A172 (cell line): ENCODE data around the gene EIF2S1. TPM values are rescaled to one million over a fixed set of nuclear protein-coding genes. Genes with fewer than 3 reads are reported as not detected.
"Not testable (repeated sequence)": the region's sequence is repeated elsewhere in the genome, so short reads cannot be mapped to it uniquely, and the experiment has no call there.

Source experiments
- DNase-seq: peaks from one replicate; pipeline ENCODE4 v3.0.0-alpha.2; 2015; ENCODE audit warnings: low spot score
- total RNA-seq: library from RNA; depleted of rRNA; stranded (reverse); fragments of >200 nt; shearing (Covaris generic); gene quantifications from 2 replicates; pipeline ENCODE4 v1.2.3, GENCODE V29; 2014

EIF2S1 gene
- total RNA-seq, 1 experiment from 2014 or later = 323 TPM

DNA sequence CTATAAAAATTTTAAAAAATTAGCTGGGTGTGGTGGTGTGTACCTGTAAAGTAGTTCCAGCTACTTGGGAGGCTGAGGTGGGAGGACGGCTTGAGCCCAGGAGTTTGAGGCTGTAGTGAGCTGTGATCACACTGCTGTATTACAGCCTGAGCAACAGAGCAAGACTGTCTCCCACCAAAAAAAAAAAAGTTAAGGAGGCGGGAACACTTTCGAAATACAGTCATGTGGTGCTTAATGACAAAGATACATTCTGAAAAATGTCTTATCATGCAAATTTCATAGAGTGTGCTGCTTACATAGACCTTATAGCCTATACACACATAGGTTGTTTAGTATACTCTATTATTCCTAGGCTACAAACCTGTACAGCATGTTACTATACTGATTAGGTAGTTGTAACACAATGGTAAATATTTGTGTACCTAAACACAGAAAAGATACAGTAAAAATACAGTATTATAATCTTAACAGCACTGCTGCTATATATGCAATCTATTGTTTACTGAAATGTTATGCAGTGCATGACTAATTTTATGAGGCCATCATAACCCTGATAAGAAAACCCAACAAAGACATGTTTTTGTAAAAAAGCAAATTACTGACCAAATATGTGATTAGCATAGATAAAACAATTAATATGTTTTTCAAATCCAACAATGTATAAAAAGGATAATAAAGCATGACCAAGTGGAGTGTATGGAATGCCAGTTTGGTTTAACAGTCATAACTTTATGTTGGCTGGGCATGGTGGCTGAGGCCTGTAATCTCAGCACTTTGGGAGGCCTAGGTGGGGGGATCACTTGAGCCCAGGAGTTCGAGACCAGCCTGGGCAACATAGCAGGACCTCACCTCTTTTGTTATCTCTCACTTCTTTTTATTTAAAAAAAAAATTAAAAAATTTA lies 11.4 kb downstream of the EIF2S1 start:
- no peak for DNase-seq

DNA sequence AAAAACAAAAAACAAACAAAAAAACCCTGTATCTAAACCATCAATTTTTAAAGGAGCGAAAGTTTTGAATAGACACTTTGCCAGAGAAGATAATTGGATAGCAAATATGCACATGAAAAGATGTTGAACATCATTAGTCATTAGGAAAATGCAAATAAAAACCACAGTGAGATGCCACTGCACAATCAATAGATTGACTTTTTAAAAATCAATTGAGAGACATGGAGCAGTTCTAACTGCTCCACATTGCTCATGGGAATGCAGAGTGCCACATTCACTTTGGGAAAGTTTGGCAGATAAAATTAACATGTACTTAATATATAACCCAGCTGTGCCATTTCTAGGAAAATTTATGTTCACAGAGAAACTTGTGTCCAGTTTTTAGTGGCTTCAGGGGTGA lies 12.7 kb downstream of the EIF2S1 start:
- no peak for DNase-seq

DNA sequence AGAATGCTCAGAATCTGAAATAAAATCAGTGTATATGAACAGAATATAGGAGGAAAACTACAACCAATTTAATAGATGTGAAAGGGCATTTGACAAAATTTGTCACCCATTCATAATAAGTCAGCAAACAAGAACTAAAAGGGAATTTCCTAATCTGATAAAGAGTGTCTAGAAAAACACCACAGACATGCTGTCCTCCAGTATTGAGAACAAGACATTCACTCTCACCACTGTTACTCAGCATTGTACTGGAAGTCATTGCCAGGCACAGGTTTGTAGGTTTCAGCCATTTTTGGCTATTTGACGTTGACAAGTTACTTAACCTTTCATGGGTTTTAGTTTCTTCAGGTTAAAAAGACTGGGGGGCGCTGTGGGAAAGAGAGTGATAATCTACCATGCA lies 13.2 kb downstream of the EIF2S1 start:
- DNase-seq = no peak

DNA sequence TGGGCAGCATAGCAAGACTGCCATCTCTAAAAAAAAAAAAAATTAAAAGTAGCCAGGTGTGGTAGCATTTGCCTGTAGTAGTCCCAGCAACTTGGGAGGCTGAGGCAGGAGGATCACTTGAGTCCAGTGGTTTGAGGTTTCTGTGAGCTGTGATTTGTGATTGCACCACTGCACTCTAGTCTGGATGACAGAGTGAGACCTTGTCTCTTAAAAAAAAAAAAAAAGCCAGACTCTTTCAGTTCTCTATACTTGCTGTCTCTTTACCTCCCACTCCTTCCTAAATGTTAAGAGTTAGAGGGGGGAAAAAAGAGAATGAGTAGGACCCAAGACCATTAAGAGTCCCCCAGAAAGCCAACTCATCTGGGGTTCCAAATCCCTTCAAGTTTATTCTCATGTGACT lies 17.8 kb downstream of the EIF2S1 start:
- no peak for DNase-seq

DNA sequence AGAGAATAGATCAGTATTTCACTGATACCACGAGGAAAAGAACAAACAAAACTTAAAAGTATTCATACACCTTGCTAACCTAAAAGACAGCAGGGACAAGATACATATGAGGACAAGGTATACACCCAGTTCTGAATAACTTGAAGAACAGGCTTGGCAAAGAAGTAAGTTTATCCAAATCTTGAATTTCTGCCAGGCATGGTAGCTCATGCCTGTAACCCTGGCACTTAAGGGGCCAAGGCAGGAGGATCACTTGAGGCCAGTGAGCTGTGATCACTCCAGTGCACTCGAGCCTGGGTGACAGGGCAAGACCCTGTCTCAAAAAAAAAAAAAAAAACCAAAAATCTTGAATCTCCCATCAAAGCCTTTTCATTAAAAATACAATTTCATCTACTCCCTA lies 25.0 kb downstream of the EIF2S1 start:
- no peak for DNase-seq

DNA sequence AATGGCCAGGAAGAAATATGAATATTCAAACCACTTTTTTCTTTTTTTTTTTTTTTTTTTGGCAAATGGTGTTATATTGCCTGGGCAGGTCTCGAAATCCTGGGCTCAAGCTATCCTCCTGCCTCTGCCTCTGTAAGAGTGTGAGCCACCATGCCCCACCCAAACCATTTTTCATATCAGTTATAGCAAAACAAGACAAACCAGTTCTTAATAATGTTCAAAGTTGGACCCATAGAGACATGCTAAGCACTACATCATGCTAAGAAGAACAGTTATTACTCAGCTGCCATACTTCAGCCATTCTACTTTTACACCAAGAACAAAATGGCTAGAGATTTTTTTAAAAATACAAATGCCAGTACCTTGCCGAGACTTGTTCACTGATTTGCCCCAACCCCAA lies 25.5 kb downstream of the EIF2S1 start:
- DNase-seq = no peak

DNA sequence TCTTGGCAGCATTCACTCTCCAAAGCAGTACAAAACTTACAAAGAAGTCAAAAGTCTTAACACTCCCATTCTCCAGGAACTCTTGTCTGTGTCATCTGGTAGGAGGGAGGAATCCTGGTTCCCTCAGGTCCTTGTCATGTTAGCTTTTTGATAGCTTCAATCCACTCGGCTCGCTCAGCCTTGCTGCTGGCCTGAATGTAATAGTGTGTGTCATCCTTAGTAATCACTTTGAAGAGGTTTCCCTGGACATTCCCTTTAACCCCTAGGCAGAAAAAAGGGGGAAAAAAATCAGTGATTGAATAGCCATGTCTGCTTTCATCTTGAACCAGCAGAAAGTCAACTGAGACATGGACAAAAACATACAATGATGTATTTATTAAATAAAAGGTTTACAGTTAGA lies 27.1 kb downstream of the EIF2S1 start:
- no peak for DNase-seq

DNA sequence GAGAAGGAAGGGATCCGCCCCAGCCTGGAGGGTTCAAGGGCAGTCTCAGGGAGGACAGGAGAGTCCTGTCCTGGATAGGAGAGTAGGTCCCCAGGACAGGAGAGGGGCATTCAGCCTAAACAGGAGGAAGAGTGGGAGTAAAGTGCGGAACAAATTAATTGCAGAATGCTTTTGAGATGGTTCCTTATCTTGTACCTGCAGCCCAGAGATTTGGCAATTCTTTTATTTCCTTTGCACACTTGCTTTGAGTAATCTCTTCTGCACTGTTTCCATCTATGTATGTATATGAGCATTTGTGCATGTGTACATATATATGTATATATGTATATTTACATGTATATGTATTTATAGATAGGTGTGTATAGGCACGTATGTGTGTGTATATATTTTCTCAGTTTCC lies 29.1 kb downstream of the EIF2S1 start:
- DNase-seq = no peak

DNA sequence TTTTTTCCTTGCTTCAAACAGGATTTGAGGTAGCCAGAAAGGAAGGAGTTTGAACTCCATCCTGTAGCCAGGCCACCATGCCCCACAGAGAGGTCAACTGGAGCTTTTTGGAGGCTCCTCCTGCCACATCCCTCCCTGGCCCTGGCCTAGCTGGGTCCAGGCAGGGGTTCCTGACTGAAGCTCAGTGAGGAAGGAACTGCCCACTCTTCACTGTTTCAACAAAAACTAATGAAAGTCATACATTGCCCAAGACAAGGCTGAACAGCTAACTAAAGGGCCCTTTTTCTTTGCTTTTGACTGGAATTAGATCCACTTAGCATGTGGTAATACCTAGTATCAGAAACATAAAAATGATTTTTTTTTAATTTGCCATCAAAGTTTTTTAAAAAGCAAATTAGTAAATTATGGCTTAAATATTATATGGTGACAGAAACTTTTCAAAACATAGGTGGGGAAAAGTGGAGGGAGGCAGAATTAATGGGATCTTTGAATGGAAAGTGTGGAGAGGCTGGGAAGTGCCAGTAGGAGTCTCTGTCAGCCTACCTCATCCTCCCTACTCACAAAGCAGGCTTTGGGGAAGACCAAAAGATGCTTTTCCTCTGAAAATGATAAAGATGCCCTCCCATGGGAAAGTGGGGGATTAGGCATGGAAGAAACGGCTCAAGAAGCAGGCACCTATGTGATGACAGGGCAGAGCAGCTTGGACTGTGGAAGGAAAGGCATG lies 29.8 kb downstream of the EIF2S1 start:
- DNase-seq = no peak

DNA sequence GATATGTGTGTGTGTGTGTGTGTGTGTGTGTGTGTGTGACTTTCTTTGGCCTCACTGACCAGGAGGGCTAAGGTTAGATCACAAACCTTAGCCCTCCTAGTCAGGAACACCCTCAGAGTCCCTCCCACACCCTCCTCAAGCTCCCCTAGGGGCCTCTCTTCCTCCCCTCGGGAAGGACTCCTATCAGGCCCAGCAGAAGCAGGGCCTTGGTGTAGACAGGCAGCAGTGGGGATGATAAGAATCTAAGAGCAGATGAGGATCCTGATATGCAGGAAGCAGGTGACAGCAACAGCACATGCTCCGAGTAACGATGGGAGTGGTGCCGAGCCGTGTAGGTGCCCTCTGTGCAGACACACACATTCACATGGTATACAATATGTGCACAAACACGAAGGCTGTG lies 31.1 kb downstream of the EIF2S1 start:
- DNase-seq = no peak

DNA sequence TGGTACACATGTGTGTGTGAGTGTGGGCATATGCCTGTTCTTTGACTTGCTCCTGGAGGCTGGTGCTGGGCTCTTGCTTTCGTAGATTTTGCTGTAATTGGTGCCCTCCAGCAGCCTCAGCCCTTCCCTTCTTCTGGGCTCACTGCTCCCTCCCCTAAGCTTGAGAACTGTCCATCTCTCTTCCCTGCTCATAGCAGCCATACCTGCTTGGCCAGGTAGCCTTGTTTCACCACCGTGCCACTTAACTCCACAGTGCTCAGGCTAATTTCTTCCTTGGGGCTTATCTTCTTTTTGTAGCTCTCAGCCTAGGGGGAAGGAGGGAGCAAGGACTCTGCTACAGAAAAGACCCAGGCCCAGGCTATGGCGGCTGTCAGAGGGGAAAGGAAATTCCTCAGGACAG lies 32.0 kb downstream of the EIF2S1 start:
- no peak for DNase-seq

DNA sequence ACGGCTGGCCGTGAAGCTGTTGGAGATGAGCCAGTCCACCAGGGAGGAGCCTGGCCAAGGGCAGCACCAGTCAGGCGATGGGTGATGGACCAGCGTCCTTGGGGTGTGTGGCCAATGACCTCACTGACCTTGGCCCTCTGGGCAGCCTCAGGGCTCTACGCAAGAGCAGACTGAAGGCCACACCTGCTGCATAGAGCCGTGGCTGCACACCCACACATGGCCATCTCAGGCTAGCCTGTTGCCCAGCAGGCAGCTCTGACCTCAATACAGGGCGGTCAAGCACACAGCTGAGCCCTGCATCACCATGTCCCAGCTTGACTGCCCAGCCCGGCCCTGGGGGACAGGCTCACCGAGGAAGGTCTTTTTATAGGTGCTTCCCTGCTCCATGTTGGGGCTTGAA lies 32.7 kb downstream of the EIF2S1 start:
- DNase-seq = no peak

DNA sequence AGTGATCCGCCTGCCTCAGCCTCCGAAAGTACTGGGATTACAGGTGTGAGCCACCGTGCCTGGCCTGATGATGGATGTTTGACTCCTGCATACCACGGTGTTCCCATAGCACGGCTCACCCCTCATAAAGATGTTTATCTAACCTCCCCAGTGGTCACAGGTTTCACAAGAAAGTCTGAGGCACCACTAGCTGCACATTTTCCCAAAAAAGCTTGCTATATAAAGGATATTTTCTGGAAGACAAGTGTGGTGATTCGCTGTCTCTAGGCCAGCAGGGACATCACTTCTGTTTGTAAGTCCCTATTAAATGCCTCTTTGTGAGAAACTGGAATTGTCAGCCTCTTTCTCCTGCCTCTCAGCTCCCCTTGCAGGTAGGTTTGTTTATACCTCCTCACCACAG lies 33.6 kb downstream of the EIF2S1 start:
- DNase-seq = peak; percentile 28

DNA sequence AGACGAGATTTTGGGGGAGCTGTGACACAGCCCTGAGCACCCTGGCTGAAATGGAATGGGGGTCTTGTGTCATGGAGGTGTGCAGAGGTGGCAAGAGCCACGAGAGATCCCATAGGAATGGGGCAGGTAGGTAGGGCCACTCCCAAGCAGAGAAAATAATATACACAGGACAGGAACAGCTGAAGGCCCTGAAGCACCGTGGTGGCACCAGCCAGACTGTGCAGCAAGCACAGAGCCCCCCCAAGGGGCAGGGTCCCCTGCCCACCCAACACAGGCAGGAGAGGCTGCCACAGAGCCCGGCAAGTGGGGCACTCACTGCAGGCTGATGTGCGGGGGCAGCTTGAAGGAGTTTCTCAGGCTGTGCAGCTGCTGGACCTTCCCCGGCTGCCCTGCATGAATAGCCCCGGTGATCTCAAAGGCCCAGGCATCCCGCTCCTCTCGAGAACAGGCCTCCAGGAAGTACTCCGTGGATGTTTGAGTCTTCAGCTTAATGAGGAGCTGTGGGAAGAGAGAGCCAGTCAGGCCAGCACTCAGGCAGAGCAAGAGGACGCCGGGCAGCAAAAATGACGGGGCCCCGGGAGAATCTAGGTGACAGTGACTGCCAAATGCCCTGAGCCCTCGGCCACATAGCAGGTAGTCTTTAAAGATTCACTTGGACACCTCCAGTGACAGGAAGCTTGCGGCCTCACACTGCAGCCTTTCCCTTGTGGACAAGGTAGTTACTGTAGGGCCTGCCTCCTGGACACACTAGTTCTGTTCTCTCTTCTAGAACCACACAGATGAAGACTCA lies 35.2 kb downstream of the EIF2S1 start:
- DNase-seq = no peak

DNA sequence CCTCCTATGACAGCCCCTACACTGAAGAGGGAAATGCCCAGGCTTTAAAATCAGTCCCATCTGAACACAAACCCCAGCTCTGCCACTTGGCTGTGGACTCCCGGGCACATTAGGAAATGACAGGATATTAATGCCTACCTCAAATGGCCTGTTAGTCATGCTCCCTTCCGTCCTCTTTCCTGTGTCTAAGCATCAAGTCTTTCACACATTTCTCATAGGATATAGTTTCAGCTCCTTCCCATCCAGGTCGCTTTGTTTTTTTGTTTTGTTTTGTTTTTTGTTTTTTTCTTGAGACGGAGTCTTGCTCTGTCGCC lies 35.7 kb downstream of the EIF2S1 start:
- DNase-seq = peak; percentile 45

DNA sequence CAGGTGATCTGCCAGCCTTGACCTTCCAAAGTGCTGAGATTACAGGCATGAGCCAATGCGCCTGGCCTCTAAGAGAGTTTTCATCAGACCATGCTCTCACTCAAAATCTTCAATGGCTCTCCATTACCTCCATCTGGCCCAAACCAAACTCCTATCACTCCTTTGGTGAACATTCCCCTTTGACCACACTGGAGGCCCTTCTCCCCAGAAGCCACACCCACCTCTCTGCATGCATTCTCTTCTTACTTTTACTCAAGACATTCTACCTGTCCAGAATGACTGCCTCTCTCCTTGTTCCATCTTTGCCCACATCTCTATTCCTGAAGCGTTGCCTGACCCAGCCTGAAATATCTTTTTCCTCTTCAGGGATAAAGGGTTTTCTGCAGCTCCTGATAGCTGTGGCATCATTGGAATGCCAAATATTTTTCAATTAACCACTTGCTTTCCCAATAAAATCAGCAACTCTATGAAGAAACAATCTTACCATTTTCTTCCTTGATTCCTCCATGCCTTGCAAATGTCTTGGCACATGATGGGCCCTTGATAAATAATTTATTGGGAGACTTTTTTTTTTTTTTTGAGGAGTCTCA lies 36.3 kb downstream of the EIF2S1 start:
- DNase-seq = peak; percentile 50

DNA sequence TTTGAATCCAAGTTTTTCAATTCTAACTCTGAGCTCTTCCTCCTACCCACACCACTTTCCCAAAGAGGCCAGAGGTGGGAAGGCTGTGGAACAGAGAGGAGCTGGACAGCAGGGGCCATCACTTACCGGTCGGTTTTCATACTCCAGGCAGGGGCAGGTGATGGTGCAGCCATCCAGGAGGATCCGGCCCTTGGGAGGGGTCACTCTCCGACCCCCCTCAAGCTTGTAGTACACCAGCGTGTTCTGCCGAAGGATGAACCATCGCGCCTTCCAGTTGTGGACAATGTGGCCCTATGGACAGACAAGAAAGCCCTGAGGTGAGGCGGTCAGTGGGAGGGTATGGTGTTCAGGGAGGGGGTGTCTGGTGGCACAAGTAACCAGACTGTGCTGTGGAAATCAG lies 37.4 kb downstream of the EIF2S1 start:
- no peak for DNase-seq

DNA sequence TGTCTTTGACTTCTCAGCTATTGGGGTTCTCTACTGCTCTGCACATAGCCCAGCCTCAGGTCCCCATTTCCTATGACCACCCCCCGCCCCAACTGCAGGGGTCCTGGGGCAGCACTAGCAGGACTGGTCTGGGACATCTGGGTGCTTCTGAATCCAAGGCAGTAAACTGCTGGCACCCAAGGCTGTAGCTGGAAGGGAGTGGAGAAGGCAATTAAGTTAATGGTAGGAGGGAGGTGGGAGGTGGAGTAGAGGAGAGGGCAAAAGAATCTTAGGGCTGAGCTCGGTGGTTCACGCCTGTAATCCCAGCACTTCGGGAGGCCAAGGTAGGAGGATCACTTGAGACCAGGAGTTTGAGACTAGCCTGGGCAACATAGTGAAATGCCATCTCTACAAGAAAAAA lies 40.3 kb downstream of the EIF2S1 start:
- DNase-seq = no peak

DNA sequence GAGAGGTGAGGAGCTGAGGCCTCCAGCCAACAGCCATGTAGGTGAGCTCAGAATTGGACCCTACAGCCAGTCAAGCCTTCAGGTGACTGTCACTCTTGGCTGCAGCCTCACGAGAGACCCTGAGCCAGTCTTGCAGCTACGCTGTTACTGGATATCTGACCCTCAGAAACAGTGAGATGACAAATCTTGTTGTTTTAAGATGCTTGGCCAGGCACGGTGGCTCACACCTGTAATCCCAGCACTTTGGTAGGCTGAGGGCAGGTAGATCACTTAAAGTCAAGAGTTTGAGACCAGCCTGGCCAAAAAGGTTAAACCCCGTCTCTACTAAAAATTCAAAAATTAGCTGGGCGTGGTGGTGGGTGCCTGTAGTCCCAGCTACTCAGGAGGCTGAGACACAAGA lies 45.6 kb downstream of the EIF2S1 start:
- DNase-seq = no peak

DNA sequence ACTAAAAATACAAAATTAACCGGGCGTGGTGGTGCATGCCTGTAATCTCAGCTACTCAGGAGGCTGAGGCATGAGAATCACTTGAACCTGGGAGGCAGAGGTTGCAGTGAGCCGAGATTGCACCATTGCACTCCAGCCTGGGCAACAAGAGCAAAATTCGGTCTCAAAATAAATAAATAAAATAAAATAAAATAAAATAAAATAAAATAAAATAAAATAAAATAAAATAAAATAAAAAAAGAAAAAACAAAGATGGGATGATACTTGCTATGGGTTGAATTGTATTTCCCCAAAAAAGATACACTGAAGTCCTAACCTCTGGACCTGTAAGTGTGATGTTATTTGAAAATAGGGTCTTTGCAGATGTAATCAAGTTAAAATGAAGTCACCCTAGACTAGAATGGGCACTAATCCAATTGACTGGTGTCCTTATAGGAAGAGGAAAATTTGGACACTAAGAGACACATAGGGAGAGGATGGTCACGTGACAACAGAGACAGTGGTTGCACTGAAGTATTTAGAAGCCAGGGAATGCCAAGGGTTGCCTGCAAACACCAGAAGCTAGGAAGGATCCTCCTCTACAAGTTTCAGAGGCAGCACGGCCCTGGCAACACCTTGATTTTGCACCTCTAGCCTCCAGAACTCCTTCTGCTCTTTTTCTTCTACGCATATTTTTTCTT lies 48.1 kb downstream of the EIF2S1 start:
- DNase-seq = not testable (repeated sequence)

DNA sequence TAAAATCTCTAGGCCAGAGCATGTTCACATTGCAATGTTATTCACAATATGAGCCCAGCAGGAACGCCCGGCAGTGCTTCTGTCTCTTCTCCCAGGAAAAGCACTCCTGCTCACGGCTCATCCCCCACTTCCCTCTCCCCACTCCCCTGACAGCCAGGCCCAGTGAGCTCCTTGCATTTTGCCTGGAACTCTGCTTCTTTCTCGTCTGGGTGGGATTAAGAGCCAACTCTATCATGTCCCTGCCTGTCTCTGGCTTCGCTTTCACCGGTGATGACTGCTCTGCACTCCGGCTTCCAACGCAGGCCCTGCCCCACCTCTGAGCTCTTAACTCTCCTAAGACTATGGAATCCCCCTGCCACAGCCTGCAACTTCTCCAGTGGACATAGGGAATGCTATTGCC lies 49.3 kb downstream of the EIF2S1 start:
- DNase-seq = no peak

DNA sequence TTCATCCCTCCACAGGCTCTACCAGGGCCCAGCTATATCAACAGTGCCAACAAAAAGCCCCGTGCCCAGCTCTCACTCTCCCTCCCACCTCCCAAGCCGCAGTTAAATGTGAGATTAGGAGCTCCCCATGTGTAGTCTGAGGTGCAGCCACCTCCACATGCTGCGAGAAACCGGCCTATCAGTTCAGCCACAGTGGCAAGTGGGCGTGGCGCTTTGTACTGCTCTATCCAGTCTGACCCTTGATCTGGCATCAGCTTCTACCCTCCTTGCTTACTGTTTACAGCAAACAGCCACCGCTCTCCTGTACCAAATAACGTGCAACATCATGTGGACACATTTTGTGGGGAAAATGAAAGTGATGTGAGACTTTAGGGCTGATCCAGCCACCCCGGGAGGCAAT lies 50.2 kb downstream of the EIF2S1 start:
- no peak for DNase-seq
